GM20000 (cell line): ENCODE measurements around the gene FANCE.
A peak's percentile ranks its signal among the peaks of the same experiment; 100 is the strongest.

ENCODE experiments used
- DNase-seq: peaks from one replicate; pipeline ENCODE4 v3.0.0; 2012; ENCODE audit warnings: low spot score
- CTCF ChIP-seq: IDR thresholded peaks from 2 replicates; pipeline ENCODE4 v1.5.1; 2012; ENCODE audit warnings: mild to moderate bottlenecking, control low read depth; ENCODE audit errors: extremely low read depth, missing control alignments

FANCE gene

GRCh38 chr6:35474131-35474941 is 22.2 kb downstream of the FANCE start:
- DNase-seq, result peak; percentile 19
- no peak for TF ChIP-seq CTCF

GRCh38 chr6:35474942-35475570 is 22.9 kb downstream of the FANCE start:
- TF ChIP-seq CTCF, result no peak
- DNase-seq, result peak; percentile 11

- TF ChIP-seq CTCF, result no peak
- DNase-seq, result no peak
Measured at GRCh38 chr6:35475573-35475972, 23.4 kb downstream of the FANCE start.

GRCh38 chr6:35476004-35476403 is 23.9 kb downstream of the FANCE start:
- TF ChIP-seq CTCF, result no peak
- no peak for DNase-seq

- TF ChIP-seq CTCF, result no peak
- DNase-seq, result no peak
Measured at GRCh38 chr6:35477028-35477427, 24.9 kb downstream of the FANCE start.

GRCh38 chr6:35477551-35478179 is 25.5 kb downstream of the FANCE start:
- DNase-seq, result no peak
- TF ChIP-seq CTCF, result no peak

GRCh38 chr6:35478259-35478658 is 26.1 kb downstream of the FANCE start:
- no peak for DNase-seq
- TF ChIP-seq CTCF, result no peak
